Osteoblast (primary cell): ENCODE measurements around the gene POTEB3. TPM values are rescaled to one million over a fixed set of nuclear protein-coding genes. Genes with fewer than 3 reads are reported as not detected.
"Not testable (repeated sequence)": the region's sequence is repeated elsewhere in the genome, so short reads cannot be mapped to it uniquely, and the experiment has no call there.

Experiments used
- DNase-seq: peaks from one replicate; pipeline ENCODE4 v3.0.0; 2011; ENCODE audit warnings: low spot score, mixed read lengths; ENCODE audit not compliant: insufficient read length; ENCODE audit errors: missing footprints
- H2AFZ ChIP-seq: 2 replicates; pipeline ENCODE4 v1.6.0; 2011; ENCODE audit warnings: mild to moderate bottlenecking, low read length
- H3K27ac ChIP-seq: 2 replicates; pipeline ENCODE4 v1.5.1; 2011; ENCODE audit warnings: mild to moderate bottlenecking, low read depth, low read length, moderate library complexity
- H3K27me3 ChIP-seq: 2 replicates; pipeline ENCODE4 v1.6.0; 2012; ENCODE audit warnings: mild to moderate bottlenecking, control low read depth, inconsistent platforms, low read length, moderate library complexity; ENCODE audit not compliant: insufficient read depth
- H3K36me3 ChIP-seq: 2 replicates; pipeline ENCODE4 v1.5.1; 2011; ENCODE audit warnings: mild to moderate bottlenecking, low read length, control low read depth, moderate library complexity; ENCODE audit not compliant: insufficient read depth
- H3K4me1 ChIP-seq: 2 replicates; pipeline ENCODE4 v1.5.1; 2011; ENCODE audit warnings: mild to moderate bottlenecking, low read length, control low read depth, moderate library complexity; ENCODE audit not compliant: insufficient read depth
- H3K4me2 ChIP-seq: 2 replicates; pipeline ENCODE4 v1.6.0; 2011; ENCODE audit warnings: mild to moderate bottlenecking, low read length; ENCODE audit not compliant: insufficient read depth
- H3K4me3 ChIP-seq: fragments of 200-600 bp; sonication (generic); 3 replicates; pipeline ENCODE4 v1.5.1; 2012; ENCODE audit warnings: mild to moderate bottlenecking, low read length, inconsistent platforms; ENCODE audit not compliant: insufficient read depth
- H3K79me2 ChIP-seq: 2 replicates; pipeline ENCODE4 v1.6.0; 2012; ENCODE audit warnings: mild to moderate bottlenecking, low read length, control low read depth, inconsistent platforms; ENCODE audit not compliant: insufficient read depth
- H3K9me3 ChIP-seq: 2 replicates; pipeline ENCODE4 v1.5.1; 2011; ENCODE audit warnings: low read depth, low read length, control low read depth
- H4K20me1 ChIP-seq: 2 replicates; pipeline ENCODE4 v1.6.0; 2012; ENCODE audit warnings: mild to moderate bottlenecking, low read length, control low read depth; ENCODE audit not compliant: insufficient read depth
- total RNA-seq: library from RNA; depleted of rRNA; stranded (reverse); fragments of >200 nt; gene quantifications from 2 replicates; pipeline ENCODE4 v1.2.3, GENCODE V29; 2012

Gene POTEB3
- total RNA-seq = not detected in 2 replicates

DNA sequence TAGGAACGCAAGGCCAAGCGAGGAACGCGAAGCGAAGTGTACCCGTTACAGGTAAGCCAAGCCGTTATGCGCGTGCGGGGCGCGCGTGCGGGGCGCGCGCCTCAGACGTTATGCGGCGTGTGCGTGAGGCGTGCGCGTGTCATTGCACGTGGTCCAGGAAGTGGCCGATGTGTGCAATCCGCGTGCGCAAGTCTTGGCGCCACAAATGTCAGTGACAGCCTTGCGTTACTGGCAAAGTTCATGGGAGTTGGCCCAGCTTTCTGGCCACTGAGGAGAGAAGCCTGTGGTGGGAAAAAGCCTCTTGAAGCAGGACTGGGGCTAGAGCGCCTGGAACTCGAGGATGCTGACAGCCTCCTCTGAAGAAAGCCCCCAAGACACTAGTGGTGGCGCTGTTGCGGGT lies at the start of gene POTEB3:
TSS of gene POTEB3 (minus strand) at position 101 of the 400 bp plus-strand sequence. CDS start 488 bp downstream, outside the sequence.
- not testable (repeated sequence) for H3K9me3 ChIP-seq, H3K4me1 ChIP-seq, H2AFZ ChIP-seq, H3K4me2 ChIP-seq, H3K27ac ChIP-seq, DNase-seq, H3K36me3 ChIP-seq, H3K4me3 ChIP-seq, H3K79me2 ChIP-seq, H4K20me1 ChIP-seq, H3K27me3 ChIP-seq

DNA sequence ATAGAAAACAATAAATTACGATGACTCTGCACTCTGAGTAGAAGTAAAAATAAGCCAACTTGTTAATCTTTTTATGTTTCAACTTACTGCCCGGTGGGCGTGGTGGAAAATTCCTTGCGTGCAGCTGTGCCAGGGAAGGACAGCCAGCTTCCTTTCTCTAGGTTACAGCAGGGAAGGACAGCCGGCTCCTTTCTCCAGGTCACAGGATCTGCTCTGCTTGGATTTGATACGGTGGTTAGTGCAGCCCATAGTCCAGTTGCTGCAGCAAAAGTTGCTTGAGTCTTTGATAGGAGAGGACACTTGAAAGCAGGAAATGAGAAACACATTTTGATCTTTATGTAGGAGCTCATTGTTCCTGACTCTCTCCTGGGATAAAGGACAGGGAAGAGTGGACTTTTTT lies 13.4 kb upstream of the POTEB3 start:
- DNase-seq, H4K20me1 ChIP-seq, H3K27ac ChIP-seq, H3K36me3 ChIP-seq, H3K4me3 ChIP-seq, H3K4me2 ChIP-seq, H3K79me2 ChIP-seq, H3K9me3 ChIP-seq, H2AFZ ChIP-seq, H3K27me3 ChIP-seq, H3K4me1 ChIP-seq: not testable (repeated sequence)

DNA sequence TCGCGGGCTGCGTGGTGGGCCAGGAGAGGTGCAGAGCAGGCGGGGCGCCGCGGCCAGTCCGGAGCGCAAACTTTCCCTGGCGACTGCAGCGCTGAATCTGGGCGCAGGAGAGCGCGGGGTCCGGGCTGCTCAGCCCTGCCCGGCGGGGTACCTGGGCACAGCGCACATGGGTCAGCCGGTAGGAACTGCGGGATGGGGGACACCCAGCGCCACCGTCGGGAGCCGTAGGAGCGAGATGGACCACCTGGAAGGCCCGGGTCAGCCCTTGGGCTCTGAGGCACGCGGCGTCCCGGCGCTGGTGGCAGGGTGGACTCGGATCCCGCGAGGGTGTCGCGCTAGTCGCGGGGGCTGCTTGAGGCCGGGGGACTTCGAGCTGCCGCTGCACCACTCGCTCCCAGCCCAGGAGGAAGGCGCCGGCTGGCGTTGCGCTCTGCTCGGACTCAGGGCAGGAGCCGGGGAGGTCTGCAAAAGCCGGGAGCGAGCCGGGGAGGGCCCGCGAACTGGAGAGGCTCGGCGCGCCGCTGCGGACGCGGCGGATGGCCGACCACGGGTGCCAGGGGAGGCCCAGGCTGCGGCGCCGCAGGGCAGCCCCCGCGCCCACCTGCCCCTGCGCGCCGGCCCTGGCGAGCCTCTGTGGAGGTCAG lies 11.7 kb upstream of the POTEB3 start:
- not testable (repeated sequence) for H3K27ac ChIP-seq, H3K4me1 ChIP-seq, H4K20me1 ChIP-seq, H2AFZ ChIP-seq, H3K36me3 ChIP-seq, H3K79me2 ChIP-seq, H3K9me3 ChIP-seq, H3K27me3 ChIP-seq, H3K4me2 ChIP-seq, H3K4me3 ChIP-seq, DNase-seq

DNA sequence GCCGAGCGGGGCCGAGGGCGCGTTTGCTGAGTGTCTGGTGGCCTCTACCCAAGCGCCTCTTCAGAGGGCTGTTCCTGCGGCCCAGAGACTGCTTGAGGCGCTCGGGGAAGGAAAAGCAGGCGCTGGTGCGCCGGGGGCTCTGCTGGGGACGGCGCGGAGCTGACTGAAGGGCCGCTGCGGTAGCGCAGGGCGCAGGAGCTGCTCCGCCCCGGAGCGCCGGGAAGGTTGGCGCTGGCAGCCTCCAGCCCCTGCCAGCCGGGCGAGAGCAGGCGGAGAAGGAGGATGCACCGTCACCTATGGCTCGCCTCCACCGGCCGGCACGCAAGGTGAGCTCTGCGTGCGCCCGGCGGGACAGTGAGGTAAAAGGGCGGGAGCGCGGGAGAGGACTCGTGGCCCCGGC lies 11.2 kb upstream of the POTEB3 start:
- not testable (repeated sequence) for DNase-seq, H3K4me2 ChIP-seq, H4K20me1 ChIP-seq, H3K27me3 ChIP-seq, H3K4me3 ChIP-seq, H3K9me3 ChIP-seq, H2AFZ ChIP-seq, H3K79me2 ChIP-seq, H3K27ac ChIP-seq, H3K4me1 ChIP-seq, H3K36me3 ChIP-seq

DNA sequence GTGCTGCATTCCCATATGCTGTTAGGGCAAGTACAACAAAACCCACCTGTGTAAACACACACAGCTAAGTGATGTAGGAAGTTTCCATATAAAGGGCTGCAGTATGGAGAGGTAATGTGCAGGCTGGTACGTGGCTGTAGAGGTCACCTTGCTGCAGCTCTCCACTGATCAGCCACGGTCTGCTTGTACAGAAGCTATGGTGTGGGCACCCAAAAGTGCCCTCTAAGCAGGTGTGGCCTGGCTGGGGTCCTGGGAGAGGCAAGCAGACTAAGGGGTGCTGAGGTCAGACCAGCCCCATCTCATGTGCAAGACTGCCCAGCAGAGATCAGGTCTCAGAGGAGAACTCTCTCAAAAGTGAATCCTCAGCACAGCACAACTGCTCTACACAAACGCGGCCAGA lies 32.9 kb downstream of the POTEB3 start:
- H3K36me3 ChIP-seq, H3K4me3 ChIP-seq, H3K4me2 ChIP-seq, DNase-seq, H3K79me2 ChIP-seq, H4K20me1 ChIP-seq, H2AFZ ChIP-seq, H3K27me3 ChIP-seq, H3K9me3 ChIP-seq, H3K4me1 ChIP-seq, H3K27ac ChIP-seq: not testable (repeated sequence)

DNA sequence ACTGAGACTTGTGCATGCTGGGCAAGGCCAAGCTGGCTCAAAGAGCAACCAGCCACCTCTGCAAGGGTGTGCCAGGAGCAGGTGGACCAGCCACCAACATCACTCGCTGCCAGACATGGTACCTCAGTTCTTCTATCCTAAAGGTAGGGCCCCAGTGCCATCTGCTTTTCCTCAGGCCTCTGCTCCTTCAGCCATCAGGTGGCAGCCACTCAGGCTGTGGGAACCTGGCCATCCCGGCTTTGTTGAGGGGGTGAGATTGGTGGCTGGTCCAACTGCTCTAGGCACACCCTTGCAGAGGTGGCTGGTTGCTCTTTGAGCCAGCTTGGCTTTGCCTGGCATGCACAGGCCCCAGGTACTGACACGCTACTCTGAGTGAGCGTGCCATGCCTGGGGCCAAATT lies 38.8 kb downstream of the POTEB3 start:
- H4K20me1 ChIP-seq, H3K4me3 ChIP-seq: not testable (repeated sequence)

DNA sequence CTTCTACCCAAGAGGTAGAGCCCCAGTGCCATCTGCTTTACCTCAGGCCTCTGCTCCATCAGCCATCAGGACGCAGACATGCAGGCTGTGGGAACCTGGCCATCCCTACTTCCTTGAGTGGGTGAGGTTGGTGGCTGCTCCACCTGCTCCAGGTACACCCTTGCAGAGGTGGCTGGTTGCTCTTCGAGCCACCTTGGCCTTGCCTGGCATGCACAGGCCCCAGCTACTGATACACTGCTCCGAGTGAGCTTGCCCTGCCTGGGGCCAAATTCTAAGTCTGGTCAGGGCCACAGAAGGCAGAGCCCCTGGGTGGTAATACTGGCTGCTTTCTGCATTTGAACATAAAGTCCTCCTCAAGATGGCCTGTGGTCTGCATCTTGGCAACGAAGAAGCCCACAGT lies 41.2 kb downstream of the POTEB3 start:
- H3K4me2 ChIP-seq, H4K20me1 ChIP-seq, H3K4me1 ChIP-seq, H3K27ac ChIP-seq, H3K36me3 ChIP-seq, H2AFZ ChIP-seq, H3K9me3 ChIP-seq, H3K4me3 ChIP-seq, H3K79me2 ChIP-seq, DNase-seq, H3K27me3 ChIP-seq: not testable (repeated sequence)

More for the DNA sequence above, 38.8 kb downstream of the POTEB3 start:
- H2AFZ ChIP-seq, H3K27me3 ChIP-seq, DNase-seq, H3K9me3 ChIP-seq, H3K79me2 ChIP-seq, H3K4me2 ChIP-seq, H3K36me3 ChIP-seq, H3K4me1 ChIP-seq, H3K27ac ChIP-seq: not testable (repeated sequence)

DNA sequence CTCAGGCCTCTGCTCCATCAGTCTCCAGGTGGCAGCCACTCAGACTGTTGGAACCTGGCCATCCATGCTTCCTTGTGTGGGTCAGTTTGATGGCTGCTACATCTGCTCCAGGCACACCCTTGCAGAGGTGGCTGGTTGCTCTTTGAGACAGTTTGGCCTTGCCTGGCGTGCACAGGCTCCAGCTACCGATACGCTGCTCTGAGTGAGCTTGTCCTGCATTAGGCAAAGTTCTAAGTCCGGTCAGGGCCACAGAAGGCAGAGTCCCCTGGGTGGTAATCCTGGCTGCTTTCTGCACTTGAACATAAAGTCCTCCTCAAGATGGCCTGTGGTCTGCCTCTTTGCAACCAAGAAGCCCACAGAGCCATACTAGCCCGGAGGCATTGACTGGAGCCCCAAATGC lies 41.8 kb downstream of the POTEB3 start:
- H3K4me2 ChIP-seq, H3K4me1 ChIP-seq, H3K27me3 ChIP-seq, H4K20me1 ChIP-seq, H3K9me3 ChIP-seq, H2AFZ ChIP-seq, DNase-seq, H3K36me3 ChIP-seq, H3K27ac ChIP-seq, H3K79me2 ChIP-seq, H3K4me3 ChIP-seq: not testable (repeated sequence)

DNA sequence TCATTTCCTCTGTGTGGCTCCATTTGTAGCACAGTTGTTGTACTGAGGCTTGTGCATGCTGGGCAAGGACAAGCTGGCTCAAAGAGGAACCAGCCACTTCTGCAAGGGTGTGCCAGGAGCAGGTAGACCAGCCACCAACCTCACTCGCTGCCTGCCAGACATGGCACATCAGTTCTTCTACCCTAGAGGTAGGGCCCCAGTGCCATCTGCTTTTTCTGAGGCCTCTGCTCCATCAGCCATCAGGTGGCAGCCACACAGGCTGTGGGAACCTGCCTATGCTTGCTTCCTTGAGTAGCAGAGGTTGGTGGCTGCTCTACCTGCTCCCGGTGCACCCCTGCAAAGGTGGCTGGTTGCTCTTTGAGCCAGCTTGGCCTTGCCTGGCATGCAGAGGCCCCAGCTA lies 42.6 kb downstream of the POTEB3 start:
- not testable (repeated sequence) for H3K4me1 ChIP-seq, H2AFZ ChIP-seq, H3K27ac ChIP-seq, H4K20me1 ChIP-seq, H3K79me2 ChIP-seq, H3K36me3 ChIP-seq, H3K4me2 ChIP-seq, H3K9me3 ChIP-seq, DNase-seq, H3K4me3 ChIP-seq, H3K27me3 ChIP-seq
